HG03378 (cell line): ENCODE data around the gene DNMT3L.
"Not testable (repeated sequence)": the region's sequence is repeated elsewhere in the genome, so short reads cannot be mapped to it uniquely, and the experiment has no call there.

ENCODE experiments used
- ATAC-seq: cut with Tn5 transposase; IDR thresholded peaks from one replicate; pipeline ENCODE4 v1.9.1; 2021; ENCODE audit warnings: mild to moderate bottlenecking, moderate library complexity; ENCODE audit not compliant: unreplicated experiment

Gene DNMT3L

GRCh38 chr21:44261675-44262295 lies at the start of gene DNMT3L:
Gene DNMT3L, minus strand, starts transcription at chr21:44261897. Its CDS starts 638 bp downstream, at chr21:44261259.
- ATAC-seq, result no peak

- ATAC-seq, result no peak
These were observed 49.2 kb upstream of the DNMT3L start for GRCh38 chr21:44310628-44311507.

- ATAC-seq, result no peak
These were observed 45.4 kb upstream of the DNMT3L start for GRCh38 chr21:44306936-44307704.

- ATAC-seq, result no peak
These were observed 44.0 kb upstream of the DNMT3L start for GRCh38 chr21:44305691-44306090.

- ATAC-seq, result no peak
These were observed 43.2 kb upstream of the DNMT3L start for GRCh38 chr21:44304877-44305293.

GRCh38 chr21:44304011-44304616 lies 42.4 kb upstream of the DNMT3L start:
- no peak for ATAC-seq

- ATAC-seq, result no peak
These were observed 41.8 kb upstream of the DNMT3L start for GRCh38 chr21:44303490-44303981.

GRCh38 chr21:44302573-44303401 lies 41.1 kb upstream of the DNMT3L start:
- not testable (repeated sequence) for ATAC-seq

- no peak for ATAC-seq
These were observed 40.3 kb upstream of the DNMT3L start for GRCh38 chr21:44301961-44302406.

- ATAC-seq, result no peak
These were observed 39.4 kb upstream of the DNMT3L start for GRCh38 chr21:44301141-44301540.

GRCh38 chr21:44300262-44300959 lies 38.7 kb upstream of the DNMT3L start:
- no peak for ATAC-seq

GRCh38 chr21:44299458-44300261 lies 38.0 kb upstream of the DNMT3L start, which contains the start of gene PFKL:
Gene PFKL, plus strand, starts transcription at chr21:44300053. Its CDS starts 53 bp downstream, at chr21:44300106.
- no peak for ATAC-seq

- no peak for ATAC-seq
These were observed 37.4 kb upstream of the DNMT3L start for GRCh38 chr21:44299085-44299457.

- no peak for ATAC-seq
These were observed 36.6 kb upstream of the DNMT3L start for GRCh38 chr21:44298301-44298700.

GRCh38 chr21:44297525-44298290 lies 36.0 kb upstream of the DNMT3L start:
- ATAC-seq, result peak; percentile 35

GRCh38 chr21:44296916-44297315 lies 35.2 kb upstream of the DNMT3L start:
- no peak for ATAC-seq

GRCh38 chr21:44296103-44296519 lies 34.4 kb upstream of the DNMT3L start:
- ATAC-seq, result no peak

GRCh38 chr21:44295646-44296045 lies 33.9 kb upstream of the DNMT3L start:
- no peak for ATAC-seq
